Kidney (tissue), 14 donors: ENCODE results near the gene PSMA5. TPM values are rescaled to one million over a fixed set of nuclear protein-coding genes. Genes with fewer than 3 reads are reported as not detected.

Source experiments
- DNase-seq, 5 donors: peaks; one replicate each; pipeline ENCODE4 v3.0.0-alpha.2; 2013 to 2020
- FAIRE-seq: peaks from 2 replicates; lab custom pipeline; 2012; peaks lifted over from hg19 to GRCh38; lab: Jason Lieb, UNC
- H3K27ac ChIP-seq, 2 donors: one replicate each; pipeline ENCODE4 v1.7.0; 2013; ENCODE audit warnings: low read depth in 2 of 2, low read length in 2 of 2, inconsistent platforms in 1 of 2
- H3K27me3 ChIP-seq: one replicate; pipeline ENCODE4 v1.7.1; 2013; ENCODE audit warnings: low read length, inconsistent platforms; ENCODE audit not compliant: control insufficient read depth, insufficient read depth
- H3K36me3 ChIP-seq, 3 donors: one replicate each; pipeline versions ENCODE4 v1.7.0 to v1.7.1; 2013; ENCODE audit warnings: low read length in 3 of 3, control low read depth in 1 of 3, inconsistent platforms in 1 of 3; ENCODE audit not compliant: insufficient read depth in 3 of 3, control insufficient read depth in 2 of 3
- H3K4me1 ChIP-seq, 3 donors: one replicate each; pipeline versions ENCODE4 v1.7.0 to v1.7.1; 2013; ENCODE audit warnings: low read length in 3 of 3, inconsistent platforms in 1 of 3, low read depth in 1 of 3; ENCODE audit not compliant: control insufficient read depth in 2 of 3, insufficient read depth in 2 of 3
- H3K4me3 ChIP-seq, 3 donors: one replicate each; pipeline versions ENCODE4 v1.7.0 to v1.8.1; 2013; ENCODE audit warnings: low read length in 3 of 3, control low read depth in 1 of 3, inconsistent platforms in 1 of 3
- H3K9ac ChIP-seq, 3 donors: one replicate each; pipeline versions ENCODE4 v1.7.0 to v1.7.1; 2013; ENCODE audit warnings: low read length in 3 of 3, control low read depth in 1 of 3, inconsistent platforms in 1 of 3
- H3K9me3 ChIP-seq, 3 donors: one replicate each; pipeline versions ENCODE4 v1.7.0 to v1.7.1; 2013; ENCODE audit warnings: low read length in 3 of 3, control low read depth in 1 of 3, inconsistent platforms in 1 of 3; ENCODE audit not compliant: control insufficient read depth in 2 of 3, insufficient read depth in 1 of 3
- intact Hi-C: fragments of 100-400 bp; cut with DNase I; formaldehyde crosslinking; loops from one replicate; pipeline ENCODE4 v1.11.1; 2022
- polyA plus RNA-seq: library from polyadenylated mRNA; stranded (reverse); fragments of 350-450 nt; fragmentation: Illumina TruSeq; extraction: RNeasy Lipid Tissue Mini Kit (QIAGEN cat#74804); gene quantifications from one replicate; pipeline ENCODE4 v1.2.3, GENCODE V29; 2014; ENCODE audit warnings: low read depth, low replicate concordance; ENCODE audit not compliant: insufficient read depth
- total RNA-seq: library from RNA; stranded (reverse); fragmentation: NEBNext Ultra II Directional; extraction: Animal tissue kit (Norgen Biotek cat#: 25700); gene quantifications from one replicate; pipeline ENCODE4 v1.2.1, GENCODE V29; 2021
- TF ChIP-seq, protein P1 (sequence below): IDR thresholded peaks from 3 replicates; pipeline ENCODE4 v1.5.1; 2012; ENCODE audit warnings: mild to moderate bottlenecking, moderate library complexity, borderline replicate concordance; ENCODE audit not compliant: insufficient read depth; ENCODE audit errors: extremely low read depth
- donor health status: control.
- donor health status: control.
- donor health status: control.
- donor health status: control.
- donor health status: control.
- donor health status: DM: yes; HTN: yes; CAD: no.
- donor health status: Normal renal cell carcinoma (clear cell type).

PSMA5 gene
- total and polyA plus RNA-seq, 2 donors from 2014 or later = 71.4 to 91.1 TPM

DNA sequence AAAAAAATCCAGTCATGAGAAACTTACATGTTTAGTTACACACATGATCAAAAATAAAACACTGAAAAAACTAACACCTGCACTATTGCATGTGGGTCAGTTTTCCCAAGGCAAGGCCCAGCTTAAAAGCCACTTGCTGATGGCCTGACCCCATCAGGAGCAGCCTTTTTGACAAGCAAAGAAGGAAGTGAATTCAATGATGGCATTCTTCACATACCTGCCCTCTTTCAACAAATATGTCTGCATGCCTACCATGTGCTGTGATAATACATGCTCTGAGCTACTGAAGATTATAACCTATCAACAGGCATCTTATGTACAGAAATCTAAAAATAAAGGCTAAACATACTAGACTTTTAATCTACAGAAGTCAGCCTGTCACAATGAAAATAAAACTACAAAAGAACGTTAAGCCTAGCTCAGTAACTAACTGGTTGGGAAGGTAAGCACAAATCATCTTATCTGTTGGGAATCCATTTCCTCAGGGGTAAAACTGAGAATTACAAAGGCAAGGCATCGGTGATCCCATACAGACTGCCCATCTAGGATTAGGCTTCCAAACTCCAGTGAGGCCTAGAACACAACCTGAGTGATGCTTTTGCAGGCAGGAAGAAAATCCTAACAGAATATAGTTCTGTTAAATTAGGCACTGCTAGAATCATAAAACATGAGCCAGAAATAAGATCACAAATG, 43.0 kb downstream of the PSMA5 start:
- no peak overlapping the region for H3K4me3 ChIP-seq
- TF ChIP-seq, protein P1, sequence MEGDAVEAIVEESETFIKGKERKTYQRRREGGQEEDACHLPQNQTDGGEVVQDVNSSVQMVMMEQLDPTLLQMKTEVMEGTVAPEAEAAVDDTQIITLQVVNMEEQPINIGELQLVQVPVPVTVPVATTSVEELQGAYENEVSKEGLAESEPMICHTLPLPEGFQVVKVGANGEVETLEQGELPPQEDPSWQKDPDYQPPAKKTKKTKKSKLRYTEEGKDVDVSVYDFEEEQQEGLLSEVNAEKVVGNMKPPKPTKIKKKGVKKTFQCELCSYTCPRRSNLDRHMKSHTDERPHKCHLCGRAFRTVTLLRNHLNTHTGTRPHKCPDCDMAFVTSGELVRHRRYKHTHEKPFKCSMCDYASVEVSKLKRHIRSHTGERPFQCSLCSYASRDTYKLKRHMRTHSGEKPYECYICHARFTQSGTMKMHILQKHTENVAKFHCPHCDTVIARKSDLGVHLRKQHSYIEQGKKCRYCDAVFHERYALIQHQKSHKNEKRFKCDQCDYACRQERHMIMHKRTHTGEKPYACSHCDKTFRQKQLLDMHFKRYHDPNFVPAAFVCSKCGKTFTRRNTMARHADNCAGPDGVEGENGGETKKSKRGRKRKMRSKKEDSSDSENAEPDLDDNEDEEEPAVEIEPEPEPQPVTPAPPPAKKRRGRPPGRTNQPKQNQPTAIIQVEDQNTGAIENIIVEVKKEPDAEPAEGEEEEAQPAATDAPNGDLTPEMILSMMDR = no peak
- H3K4me1 ChIP-seq = peaks cover 0 to 10% (median 0%) of the 10 kb centered on the region in 3 donors
- no peaks in the 10 kb centered on the region for H3K27me3 ChIP-seq
- no peaks in the 10 kb centered on the region for H3K9me3 ChIP-seq
- no peak for DNase-seq
- intact Hi-C loops = no loop called here
- no peaks in the 10 kb centered on the region for H3K36me3 ChIP-seq
- FAIRE-seq = no peak
- no peak overlapping the region for H3K9ac ChIP-seq
- no peak overlapping the region for H3K27ac ChIP-seq

DNA sequence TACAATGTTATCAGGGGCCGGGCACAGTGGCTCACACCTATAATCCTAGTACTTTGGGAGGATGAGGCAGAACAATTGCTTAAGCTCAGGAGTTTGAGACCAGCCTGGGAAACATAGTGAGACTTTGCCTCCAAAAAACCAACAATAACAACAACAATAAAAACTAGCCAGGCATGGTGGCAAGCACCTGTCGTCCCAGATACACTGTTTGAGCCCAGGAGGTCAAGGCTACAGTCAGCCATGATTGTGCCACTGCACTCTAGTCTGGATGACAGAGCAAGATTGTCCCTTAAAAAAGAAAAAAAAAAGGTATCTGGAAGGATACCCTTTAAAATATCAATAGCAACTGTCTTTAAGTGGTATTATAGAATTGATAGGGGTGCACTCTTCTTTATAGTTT, 44.7 kb downstream of the PSMA5 start:
- no peak overlapping the region for H3K9ac ChIP-seq
- no peaks in the 10 kb centered on the region for H3K27me3 ChIP-seq
- H3K4me1 ChIP-seq = peaks cover 0 to 10% (median 0%) of the 10 kb centered on the region in 3 donors
- H3K4me3 ChIP-seq = no peak overlapping the region
- intact Hi-C loops = no loop called here
- H3K9me3 ChIP-seq = no peaks in the 10 kb centered on the region
- no peaks in the 10 kb centered on the region for H3K36me3 ChIP-seq
- FAIRE-seq (no peak), DNase-seq (no peak)
- TF ChIP-seq, protein P1 = no peak
- no peak overlapping the region for H3K27ac ChIP-seq

DNA sequence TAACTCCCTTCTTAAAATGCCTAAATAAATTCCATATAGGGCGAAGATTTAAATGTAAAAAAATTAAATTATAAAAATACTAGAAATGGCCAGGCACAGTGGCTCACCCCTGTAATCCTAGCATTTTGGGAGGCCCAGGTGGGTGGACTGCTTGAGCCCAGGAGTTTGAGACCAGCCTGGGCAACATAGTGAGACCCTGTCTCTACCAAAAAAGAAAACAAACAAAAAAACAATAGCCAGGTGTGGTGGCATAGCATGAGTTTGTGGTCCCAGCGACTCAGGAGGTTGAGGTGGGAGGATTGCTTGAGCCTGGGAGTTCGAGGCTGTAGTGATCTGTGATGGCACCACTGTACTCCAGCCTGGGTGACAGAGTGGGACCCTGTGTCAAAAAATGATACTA, 46.3 kb downstream of the PSMA5 start:
- no peaks in the 10 kb centered on the region for H3K36me3 ChIP-seq
- DNase-seq (no peak), FAIRE-seq (no peak)
- no peaks in the 10 kb centered on the region for H3K9me3 ChIP-seq
- no peaks in the 10 kb centered on the region for H3K27me3 ChIP-seq
- no peak overlapping the region for H3K27ac ChIP-seq
- no peak overlapping the region for H3K9ac ChIP-seq
- TF ChIP-seq, protein P1 = no peak
- intact Hi-C loops = no loop called here
- peaks cover 0 to 4% (median 0%) of the 10 kb centered on the region in 3 donors for H3K4me1 ChIP-seq
- no peak overlapping the region for H3K4me3 ChIP-seq
